GM12878 (cell line): ENCODE measurements around the gene KRTCAP3. TPM values are rescaled to one million over a fixed set of nuclear protein-coding genes. Genes with fewer than 3 reads are reported as not detected.

Source experiments
- ATAC-seq: fragments of 200-7000 bp; cut with Tn5 transposase; 3 replicates; pipeline ENCODE4 v1.9.1; 2020; ENCODE audit warnings: mild to moderate bottlenecking, moderate library complexity
- BruUV-seq: library from RNA; stranded (reverse); fragments of 400-500 nt; replicated peaks from 2 replicates; lab custom pipeline; 2021; lab: Mats Ljungman, UMichigan
- CTCF ChIA-PET: fragments of 300-600 bp; sonication (Branson Sonifier 250); formaldehyde crosslinking; extraction: SDS; loops from one replicate; lab custom pipeline; 2021; ENCODE audit warnings: inconsistent platforms; lab: Yijun Ruan, JAX
- POLR2A ChIA-PET: fragments of 350-600 bp; formaldehyde crosslinking; extraction: SDS; loops from one replicate; lab custom pipeline; 2021; ENCODE audit warnings: inconsistent platforms; lab: Charles Lee
- RAD21 ChIA-PET: fragments of 300-600 bp; sonication (Branson Sonifier 250); formaldehyde crosslinking; loops from one replicate; lab custom pipeline; 2023; ENCODE audit warnings: antibody characterized with exemption; ENCODE audit not compliant: unreplicated experiment; lab: Charles Lee
- SMC1A ChIA-PET: fragments of 300-600 bp; sonication (Branson Sonifier 250); formaldehyde crosslinking; loops from one replicate; lab custom pipeline; 2023; ENCODE audit not compliant: unreplicated experiment, uncharacterized antibody; lab: Charles Lee
- DNase-seq: peaks from one replicate; pipeline ENCODE4 v3.0.0-alpha.2; 2011; ENCODE audit warnings: low read depth, low spot score
- FAIRE-seq: peaks from 3 replicates; lab custom pipeline; 2011; peaks lifted over from hg19 to GRCh38; lab: Jason Lieb, UNC
- H2AFZ ChIP-seq: 2 replicates; pipeline ENCODE4 v1.6.0; 2011; ENCODE audit warnings: low read depth, low read length, control low read depth; ENCODE audit not compliant: control insufficient read depth
- H3K27ac ChIP-seq: 2 replicates; pipeline ENCODE4 v1.5.1; 2011; ENCODE audit warnings: control low read depth; ENCODE audit not compliant: control insufficient read depth, insufficient read depth
- H3K27me3 ChIP-seq, 2 experiments: replicated peaks in 1 of 2; 2 replicates each; pipeline versions ENCODE4 v1.6.0 to v1.6.1; 2011; ENCODE audit warnings: low read length in 1 of 2; ENCODE audit not compliant: control insufficient read depth in 2 of 2, insufficient read depth in 2 of 2
- H3K36me3 ChIP-seq, 2 experiments: 2 replicates each; pipeline ENCODE4 v1.5.1; 2011; ENCODE audit warnings: low read length in 1 of 2; ENCODE audit not compliant: control insufficient read depth in 2 of 2, insufficient read depth in 2 of 2
- H3K4me1 ChIP-seq: 2 replicates; pipeline ENCODE4 v1.6.1; 2011; ENCODE audit warnings: mild to moderate bottlenecking, low read length, moderate library complexity, mixed read lengths; ENCODE audit not compliant: control insufficient read depth, insufficient read depth
- H3K4me2 ChIP-seq: 2 replicates; pipeline ENCODE4 v1.6.0; 2011; ENCODE audit warnings: control low read depth; ENCODE audit not compliant: control insufficient read depth, insufficient read depth
- H3K4me3 ChIP-seq: fragments of 200-600 bp; sonication (generic); 2 replicates; pipeline ENCODE4 v1.5.1; 2016
- H3K79me2 ChIP-seq: 2 replicates; pipeline ENCODE4 v1.6.0; 2011; ENCODE audit warnings: low read length; ENCODE audit not compliant: control insufficient read depth, insufficient read depth
- H3K9ac ChIP-seq: 2 replicates; pipeline ENCODE4 v1.8.0; 2011; ENCODE audit warnings: low read length, control low read depth, mixed read lengths; ENCODE audit not compliant: control insufficient read depth, insufficient read depth
- H3K9me3 ChIP-seq: replicated peaks from 3 replicates; pipeline ENCODE4 v1.5.1; 2011; ENCODE audit warnings: mild to moderate bottlenecking, low read length; ENCODE audit not compliant: control insufficient read depth, insufficient read depth
- H4K20me1 ChIP-seq: 2 replicates; pipeline ENCODE4 v1.6.0; 2011; ENCODE audit not compliant: control insufficient read depth, insufficient read depth
- JUND ChIP-seq: IDR thresholded peaks from 2 replicates; pipeline ENCODE4 v1.6.1; 2012; ENCODE audit warnings: low read depth, mild to moderate bottlenecking, low read length, improper control_type of control experiment, moderate library complexity
- KAT2A ChIP-seq: conservative IDR thresholded peaks from 2 replicates; pipeline ENCODE4 v1.6.1; 2011; ENCODE audit warnings: low read depth, low read length; ENCODE audit not compliant: control insufficient read depth
- WGBS: methylation state at CpG from one replicate; pipeline ENCODE4 v1.1.6; 2016; ENCODE audit warnings: low lambda C conversion rate; ENCODE audit not compliant: insufficient replicate concordance, insufficient coverage; ENCODE audit errors: missing lambda C conversion rate; 5-methylcytosine and 5-hydroxymethylcytosine counted together
- in situ Hi-C: fragments of 300-500 bp; cut with MboI; formaldehyde crosslinking; loops from 9 replicates; pipeline ENCODE4 v1.14.3; 2018; ENCODE audit warnings: mixed read lengths
- intact Hi-C: fragments of 100-400 bp; cut with micrococcal nuclease; formaldehyde crosslinking; loops from one replicate; pipeline ENCODE4 v1.14.2; 2022; ENCODE audit not compliant: unreplicated experiment
- polyA plus RNA-seq, 11 experiments: library from polyadenylated mRNA; depleted of rRNA in 4 of 11; unstranded in 6 of 11; stranded (reverse) in 5 of 11; fragments of >200 nt; fragmentation: Nextera tagmentation in 4 of 11; fragmentation: Illumina TruSeq in 1 of 11; extraction: Ambion mirVana in 4 of 11; extraction: Trizol in 1 of 11; gene quantifications; 1 replicate in 1 of 11; 2 replicates in 10 of 11; pipeline versions ENCODE4 v1.2.1 to v1.2.3, GENCODE V29; 2011 to 2016; ENCODE audit warnings: inconsistent platforms in 2 of 11, missing spikeins in 2 of 11, low read depth in 1 of 11
- total RNA-seq, 4 experiments: library from RNA; depleted of rRNA in 3 of 4; stranded (reverse); fragments of >200 nt in 3 of 4; fragmentation: Illumina TruSeq in 1 of 4; extraction: Trizol in 1 of 4; gene quantifications; 2 replicates each; pipeline versions ENCODE4 v1.2.1 to v1.2.3, GENCODE V29; 2013 to 2021
- TF ChIP-seq, protein P1 (sequence below): fragments of 450-650 bp; formaldehyde crosslinking; IDR thresholded peaks from 2 replicates; pipeline ENCODE4 v1.4.0; 2022; ENCODE audit warnings: mild to moderate bottlenecking, moderate library complexity

KRTCAP3 gene
- total and polyA plus RNA-seq, 10 of the 15 experiments (the other 5 are each of a cell fraction or from before 2014, with no cell fraction given): 0.26 to 2.2 (median 0.82) TPM; not detected in 1

DNA sequence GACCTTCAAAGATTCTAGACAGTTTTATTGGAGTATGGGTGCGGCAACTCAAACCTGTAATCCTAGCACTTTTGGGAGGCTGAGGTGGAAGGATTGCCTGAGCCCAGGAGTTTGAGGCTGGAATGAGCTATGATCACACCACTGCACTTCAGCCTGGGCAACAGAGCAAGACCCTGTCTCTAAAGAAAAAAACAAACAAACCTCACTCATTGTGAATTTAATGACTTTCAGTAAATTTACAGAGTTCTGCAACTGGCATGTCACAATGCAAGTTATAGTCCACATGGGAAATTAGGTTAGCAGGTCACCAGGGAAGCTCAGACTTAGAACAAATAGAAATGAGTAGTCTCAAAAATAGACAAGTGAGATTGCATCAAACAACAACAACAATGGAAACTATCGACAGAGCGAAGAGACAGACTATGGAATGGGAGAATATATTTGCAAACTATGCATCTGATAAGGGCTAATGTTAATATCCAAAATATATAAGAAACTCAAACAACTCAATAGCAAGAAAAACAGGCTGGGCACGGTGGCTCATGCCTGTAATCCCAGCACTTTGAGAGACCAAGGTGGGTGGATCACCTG lies 20.4 kb upstream of the KRTCAP3 start:
- no peak for DNase-seq
- no peaks in the 10 kb centered on the region for H4K20me1 ChIP-seq
- no TSS peak for BruUV-seq
- no peaks in the 10 kb centered on the region for H3K9me3 ChIP-seq
- H3K4me2 ChIP-seq: no peak overlapping the region
- WGBS: 89% methylated on average over 4 of the region's 4 CpGs
- CTCF ChIA-PET: interaction anchor here (0.7 to 1.4 kb wide), 3 partner anchors 12 to 262 kb away, joined by 4 to 5 read pairs (median 4); partner anchors contain the start of gene PPM1G
- RAD21 ChIA-PET: no interaction called here
- H3K4me3 ChIP-seq: no peak overlapping the region
- FAIRE-seq: no peak
- no peak overlapping the region for H2AFZ ChIP-seq
- ATAC-seq: no peak
- POLR2A ChIA-PET: no interaction called here
- H3K4me1 ChIP-seq: no peaks in the 10 kb centered on the region
- no peaks in the 10 kb centered on the region for H3K79me2 ChIP-seq
- H3K36me3 ChIP-seq: no peaks in the 10 kb centered on the region
- H3K9ac ChIP-seq: no peak overlapping the region
- SMC1A ChIA-PET: interaction anchor here (0.9 to 1.5 kb wide), 2 partner anchors 8 to 12 kb away, joined by 3 to 4 read pairs; partner anchors contain the start of gene PPM1G
- no peak overlapping the region for H3K27ac ChIP-seq
- no peaks in the 10 kb centered on the region for H3K27me3 ChIP-seq
- no peak for TF ChIP-seq JUND
- no peak for TF ChIP-seq KAT2A
- TF ChIP-seq, protein P1, sequence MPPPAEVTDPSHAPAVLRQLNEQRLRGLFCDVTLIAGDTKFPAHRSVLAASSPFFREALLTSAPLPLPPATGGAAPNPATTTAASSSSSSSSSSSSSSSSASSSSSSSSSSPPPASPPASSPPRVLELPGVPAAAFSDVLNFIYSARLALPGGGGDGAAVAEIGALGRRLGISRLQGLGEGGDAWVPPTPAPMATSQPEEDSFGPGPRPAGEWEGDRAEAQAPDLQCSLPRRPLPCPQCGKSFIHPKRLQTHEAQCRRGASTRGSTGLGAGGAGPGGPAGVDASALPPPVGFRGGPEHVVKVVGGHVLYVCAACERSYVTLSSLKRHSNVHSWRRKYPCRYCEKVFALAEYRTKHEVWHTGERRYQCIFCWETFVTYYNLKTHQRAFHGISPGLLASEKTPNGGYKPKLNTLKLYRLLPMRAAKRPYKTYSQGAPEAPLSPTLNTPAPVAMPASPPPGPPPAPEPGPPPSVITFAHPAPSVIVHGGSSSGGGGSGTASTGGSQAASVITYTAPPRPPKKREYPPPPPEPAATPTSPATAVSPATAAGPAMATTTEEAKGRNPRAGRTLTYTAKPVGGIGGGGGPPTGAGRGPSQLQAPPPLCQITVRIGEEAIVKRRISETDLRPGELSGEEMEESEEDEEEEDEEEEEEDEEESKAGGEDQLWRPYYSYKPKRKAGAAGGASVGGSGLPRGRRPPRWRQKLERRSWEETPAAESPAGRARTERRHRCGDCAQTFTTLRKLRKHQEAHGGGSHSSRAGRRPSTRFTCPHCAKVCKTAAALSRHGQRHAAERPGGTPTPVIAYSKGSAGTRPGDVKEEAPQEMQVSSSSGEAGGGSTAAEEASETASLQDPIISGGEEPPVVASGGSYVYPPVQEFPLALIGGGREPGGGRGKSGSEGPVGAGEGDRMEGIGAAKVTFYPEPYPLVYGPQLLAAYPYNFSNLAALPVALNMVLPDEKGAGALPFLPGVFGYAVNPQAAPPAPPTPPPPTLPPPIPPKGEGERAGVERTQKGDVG: no peak
- intact Hi-C loops (no loop called here), in situ Hi-C loops (no loop called here)
